Gastrocnemius medialis (tissue), 4 donors: ENCODE measurements around the gene RAB20. TPM values are rescaled to one million over a fixed set of nuclear protein-coding genes. Genes with fewer than 3 reads are reported as not detected.

Source experiments
- ATAC-seq, 2 donors: fragments of 150-250 bp; one replicate each; pipeline ENCODE4 v1.9.1; 2016
- DNase-seq, 2 donors: peaks; one replicate each; pipeline ENCODE4 v3.0.0-alpha.2; 2019
- H3K27ac ChIP-seq, 4 donors: fragments of 200-600 bp; sonication (generic); 1 replicate in 1 of 4; 2 replicates in 3 of 4; pipeline ENCODE4 v1.5.1; 2016 to 2018; ENCODE audit warnings: mild to moderate bottlenecking in 2 of 4, moderate library complexity in 1 of 4
- H3K27me3 ChIP-seq, 3 donors: fragments of 200-600 bp; sonication (generic) in 2 of 3; 1 replicate in 1 of 3; 2 replicates in 2 of 3; pipeline versions ENCODE4 v1.5.1 to v1.6.0; 2016 to 2019; ENCODE audit warnings: mild to moderate bottlenecking in 1 of 3, moderate library complexity in 1 of 3
- H3K36me3 ChIP-seq, 2 donors: fragments of 200-600 bp; sonication (generic) in 1 of 2; one replicate each; pipeline ENCODE4 v1.5.1; 2017 to 2018
- H3K4me1 ChIP-seq, 2 donors: fragments of 200-600 bp; sonication (generic) in 1 of 2; one replicate each; pipeline ENCODE4 v1.5.1; 2016 to 2017; ENCODE audit warnings: mild to moderate bottlenecking in 2 of 2
- H3K4me3 ChIP-seq, 4 donors: fragments of 200-600 bp; sonication (generic) in 3 of 4; 1 replicate in 1 of 4; 2 replicates in 3 of 4; pipeline ENCODE4 v1.5.1; 2016 to 2019; ENCODE audit warnings: mild to moderate bottlenecking in 2 of 4
- H3K9me3 ChIP-seq, 3 donors: fragments of 200-600 bp; sonication (generic) in 2 of 3; 1 replicate in 1 of 3; 2 replicates in 2 of 3; pipeline ENCODE4 v1.5.1; 2016 to 2019
- POLR2A ChIP-seq, 2 donors: fragments of 450-650 bp; IDR thresholded peaks; one replicate each; pipeline ENCODE4 v1.6.1; 2017; ENCODE audit warnings: antibody characterized with exemption in 2 of 2, mild to moderate bottlenecking in 2 of 2, moderate library complexity in 2 of 2
- in situ Hi-C, 4 donors: fragments of 200-750 bp; cut with MboI; loops; one replicate each; pipeline versions ENCODE4 v1.15.0 to v1.8.0; 2017; ENCODE audit warnings: low sequenced_read_pairs in 4 of 4
- intact Hi-C: fragments of 100-400 bp; cut with DNase I; formaldehyde crosslinking; loops from one replicate; pipeline ENCODE4 v1.15.1; 2023; ENCODE audit warnings: low total_unique reads
- total RNA-seq, 4 donors: library from RNA; depleted of rRNA; stranded (reverse); fragments of >200 nt; gene quantifications; one replicate each; pipeline versions ENCODE4 v1.1.0 to v1.2.3, GENCODE V29; 2016
- TF ChIP-seq, protein P1 (sequence below), 5 experiments: fragments of 450-650 bp in 3 of 5; fragments of 200-600 bp in 2 of 5; sonication (generic) in 2 of 5; IDR thresholded peaks in 4 of 5; conservative IDR thresholded peaks in 1 of 5; 1 replicate in 4 of 5; 2 replicates in 1 of 5; pipeline ENCODE4 v1.5.1; 2016 to 2019; ENCODE audit warnings: antibody characterized with exemption in 5 of 5, mild to moderate bottlenecking in 3 of 5, moderate library complexity in 3 of 5

Gene RAB20
- total RNA-seq, 4 donors from 2014 or later: 0.31 to 9.1 (median 2.0) TPM

DNA sequence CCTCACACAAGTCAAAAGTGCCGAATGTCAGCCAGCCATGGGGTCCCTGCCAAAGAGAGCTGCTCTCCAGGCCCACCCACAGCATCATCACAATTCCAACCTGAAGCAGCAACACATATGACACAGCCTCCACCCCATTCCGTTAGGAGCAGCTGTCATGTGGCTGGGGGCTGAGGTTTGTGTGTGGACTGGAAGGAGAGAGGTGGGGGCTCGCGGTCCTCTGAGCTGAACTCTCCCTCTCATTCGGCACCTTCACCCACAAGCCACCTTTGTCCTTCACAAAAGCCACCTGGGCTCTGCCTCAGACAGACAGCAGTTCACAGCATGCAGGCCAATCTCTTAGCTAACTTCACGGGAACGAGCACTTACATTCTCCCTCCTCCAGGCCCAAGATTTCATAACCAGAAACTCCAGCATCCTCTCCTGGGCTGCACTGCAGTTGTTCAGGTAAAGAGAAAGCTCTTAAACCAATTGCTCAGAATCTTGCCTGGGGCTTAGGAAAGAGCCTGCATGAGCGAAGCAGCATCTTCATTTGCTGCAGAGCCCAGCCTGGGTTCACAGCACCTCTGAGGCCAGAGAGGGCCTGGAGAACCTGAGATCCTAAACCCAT is 7.2 kb downstream of the RAB20 start:
- in situ Hi-C loops (loop anchor here in 1 of 4 donors (25.0 kb wide), 1 partner anchor 92 kb away; no protein-coding TSS in a partner anchor), intact Hi-C loops (no loop called here)
- no peaks in the 10 kb centered on the region for H3K9me3 ChIP-seq
- no peak overlapping the region for H3K4me3 ChIP-seq
- no peaks in the 10 kb centered on the region for H3K27me3 ChIP-seq
- ATAC-seq (no peak), DNase-seq (no peak)
- H3K36me3 ChIP-seq: no peaks in the 10 kb centered on the region
- peaks cover 0 to 3% of the 10 kb centered on the region in 2 donors for H3K4me1 ChIP-seq
- no peak for TF ChIP-seq POLR2A (IDR thresholded peaks at IDR 0.05)
- TF ChIP-seq, protein P1, sequence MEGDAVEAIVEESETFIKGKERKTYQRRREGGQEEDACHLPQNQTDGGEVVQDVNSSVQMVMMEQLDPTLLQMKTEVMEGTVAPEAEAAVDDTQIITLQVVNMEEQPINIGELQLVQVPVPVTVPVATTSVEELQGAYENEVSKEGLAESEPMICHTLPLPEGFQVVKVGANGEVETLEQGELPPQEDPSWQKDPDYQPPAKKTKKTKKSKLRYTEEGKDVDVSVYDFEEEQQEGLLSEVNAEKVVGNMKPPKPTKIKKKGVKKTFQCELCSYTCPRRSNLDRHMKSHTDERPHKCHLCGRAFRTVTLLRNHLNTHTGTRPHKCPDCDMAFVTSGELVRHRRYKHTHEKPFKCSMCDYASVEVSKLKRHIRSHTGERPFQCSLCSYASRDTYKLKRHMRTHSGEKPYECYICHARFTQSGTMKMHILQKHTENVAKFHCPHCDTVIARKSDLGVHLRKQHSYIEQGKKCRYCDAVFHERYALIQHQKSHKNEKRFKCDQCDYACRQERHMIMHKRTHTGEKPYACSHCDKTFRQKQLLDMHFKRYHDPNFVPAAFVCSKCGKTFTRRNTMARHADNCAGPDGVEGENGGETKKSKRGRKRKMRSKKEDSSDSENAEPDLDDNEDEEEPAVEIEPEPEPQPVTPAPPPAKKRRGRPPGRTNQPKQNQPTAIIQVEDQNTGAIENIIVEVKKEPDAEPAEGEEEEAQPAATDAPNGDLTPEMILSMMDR (IDR thresholded peaks at IDR 0.05 in 4 of 5, conservative IDR thresholded peaks at IDR 0.05 in 1 of 5): no peak
- H3K27ac ChIP-seq: no peak overlapping the region

DNA sequence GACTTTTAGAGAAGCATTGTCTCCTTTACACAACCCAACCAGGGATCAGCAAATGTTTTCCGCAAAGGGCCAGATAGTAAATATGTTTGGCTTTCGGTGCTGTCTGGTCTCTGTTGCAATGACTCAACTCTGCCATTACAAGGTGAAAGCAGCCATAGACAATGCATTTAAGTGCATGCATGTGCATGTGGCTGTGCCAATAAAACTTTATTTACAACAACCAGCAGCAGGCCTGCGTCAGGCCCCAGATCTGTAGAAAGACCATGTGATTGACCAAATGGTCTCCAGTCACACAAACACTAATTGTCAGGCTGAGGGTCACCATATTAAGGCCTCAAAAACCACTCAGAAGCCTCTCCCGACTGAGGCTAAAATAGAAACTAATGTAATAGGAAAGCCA is 8.1 kb downstream of the RAB20 start:
- ATAC-seq: no peak
- no peak for DNase-seq
- H3K4me1 ChIP-seq: no peaks in the 10 kb centered on the region
- H3K4me3 ChIP-seq: no peak overlapping the region
- no peak overlapping the region for H3K27ac ChIP-seq
- H3K27me3 ChIP-seq: no peaks in the 10 kb centered on the region
- in situ Hi-C loops (loop anchor here in 1 of 4 donors (25.0 kb wide), 1 partner anchor 91 kb away; no protein-coding TSS in a partner anchor), intact Hi-C loops (no loop called here)
- H3K36me3 ChIP-seq: no peaks in the 10 kb centered on the region
- TF ChIP-seq, protein P1 (IDR thresholded peaks at IDR 0.05 in 4 of 5, conservative IDR thresholded peaks at IDR 0.05 in 1 of 5): no peak
- no peak for TF ChIP-seq POLR2A (IDR thresholded peaks at IDR 0.05)
- no peaks in the 10 kb centered on the region for H3K9me3 ChIP-seq

DNA sequence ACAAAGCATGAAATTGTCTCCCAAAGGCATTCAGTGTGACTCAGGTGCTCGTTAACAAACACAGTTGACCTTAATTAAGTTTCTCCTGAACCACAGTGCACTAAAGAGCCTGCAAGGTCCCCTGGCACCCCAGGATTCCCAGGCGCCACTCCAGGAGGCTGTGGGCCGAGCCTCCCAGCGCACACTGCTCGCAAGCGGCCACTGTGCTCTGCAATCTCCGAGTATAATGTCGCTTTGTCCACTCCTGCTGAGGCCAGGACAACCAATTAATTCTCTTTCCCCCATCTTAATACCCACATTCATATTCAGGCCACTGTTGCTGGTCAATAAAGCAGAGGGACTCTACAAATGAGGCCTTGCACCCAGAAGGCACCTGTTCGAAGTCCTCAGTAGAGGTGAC is 8.8 kb downstream of the RAB20 start:
- H3K36me3 ChIP-seq: no peaks in the 10 kb centered on the region
- intact Hi-C loops (no loop called here), in situ Hi-C loops (loop anchor here in 1 of 4 donors (25.0 kb wide), 1 partner anchor 90 kb away; no protein-coding TSS in a partner anchor)
- no peak for DNase-seq
- H3K27ac ChIP-seq: no peak overlapping the region
- TF ChIP-seq, protein P1 (IDR thresholded peaks at IDR 0.05 in 4 of 5, conservative IDR thresholded peaks at IDR 0.05 in 1 of 5): no peak
- no peak for TF ChIP-seq POLR2A (IDR thresholded peaks at IDR 0.05)
- no peaks in the 10 kb centered on the region for H3K27me3 ChIP-seq
- no peak overlapping the region for H3K4me3 ChIP-seq
- H3K9me3 ChIP-seq: no peaks in the 10 kb centered on the region
- no peak for ATAC-seq
- peaks cover 0 to 1% of the 10 kb centered on the region in 2 donors for H3K4me1 ChIP-seq

DNA sequence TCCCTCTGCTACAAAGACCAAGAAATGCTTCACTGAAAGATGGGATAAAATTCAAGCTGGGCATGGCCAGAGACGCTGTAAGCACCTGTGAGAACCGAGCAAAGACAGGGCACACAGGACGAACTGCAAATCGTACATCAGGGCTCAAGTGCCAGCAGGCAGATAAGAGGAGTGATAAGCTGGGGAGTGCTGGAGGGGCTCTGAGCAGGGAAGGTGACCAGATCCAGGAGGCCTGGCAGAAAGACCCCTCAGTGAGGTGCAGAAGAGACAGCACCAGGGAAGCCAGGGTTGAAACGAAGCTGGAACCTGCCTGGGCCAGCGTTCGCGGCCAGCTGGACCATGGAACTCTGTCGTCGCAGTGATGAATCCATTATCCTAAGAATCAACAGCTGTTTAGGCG is 10.2 kb downstream of the RAB20 start:
- H3K27me3 ChIP-seq: no peaks in the 10 kb centered on the region
- TF ChIP-seq, protein P1 (IDR thresholded peaks at IDR 0.05 in 4 of 5, conservative IDR thresholded peaks at IDR 0.05 in 1 of 5): no peak
- TF ChIP-seq POLR2A (IDR thresholded peaks at IDR 0.05): no peak
- peaks cover 7 to 13% of the 10 kb centered on the region in 2 donors for H3K4me1 ChIP-seq
- intact Hi-C loops: no loop called here
- no peak for ATAC-seq
- H3K36me3 ChIP-seq: no peaks in the 10 kb centered on the region
- no peak overlapping the region for H3K27ac ChIP-seq
- no peak for DNase-seq
- H3K9me3 ChIP-seq: no peaks in the 10 kb centered on the region
- in situ Hi-C loops: loop anchor here in 1 of 4 donors (25.0 kb wide), 1 partner anchor 89 kb away; no protein-coding TSS in a partner anchor
- H3K4me3 ChIP-seq: no peak overlapping the region
